K562 (cell line): ENCODE results near the gene FLT1.

Experiments
- BCL6 ChIP-seq: fragments of 250-450 bp; sonication (Bioruptor Pico); IDR thresholded peaks from 2 replicates; pipeline ENCODE4 v1.4.0; 2020
- BMI1 ChIP-seq: fragments of 150-350 bp; IDR thresholded peaks from 2 replicates; pipeline ENCODE4 v1.6.1; 2014; ENCODE audit warnings: low read length
- CCAR2 ChIP-seq: fragments of 200-400 bp; formaldehyde crosslinking; IDR thresholded peaks from 2 replicates; pipeline ENCODE4 v1.6.1; 2017; ENCODE audit warnings: mild to moderate bottlenecking, low read depth, low read length
- FOXM1 ChIP-seq, 2 experiments: fragments of 450-650 bp in 1 of 2; sonication (generic) in 1 of 2; formaldehyde crosslinking in 1 of 2; IDR thresholded peaks; 2 replicates each; pipeline versions ENCODE4 v1.6.1 to v1.9.0; 2017 to 2022; ENCODE audit warnings: low read depth in 2 of 2, mild to moderate bottlenecking in 2 of 2, missing genetic modification reagents in 1 of 2, moderate library complexity in 1 of 2
- GABPA ChIP-seq: fragments of 200-800 bp; sonication (Bioruptor generic); conservative IDR thresholded peaks from 2 replicates; pipeline ENCODE4 v1.6.1; 2016; ENCODE audit warnings: low read depth, missing genetic modification characterization, missing compliant biosample characterization
- MAFK ChIP-seq: IDR thresholded peaks from 2 replicates; pipeline ENCODE4 v1.6.1; 2011; ENCODE audit warnings: low read length, improper control_type of control experiment
- RAD51 ChIP-seq: fragments of 450-650 bp; IDR thresholded peaks from 2 replicates; pipeline ENCODE4 v1.7.1; 2016; ENCODE audit warnings: low read depth, mild to moderate bottlenecking, borderline replicate concordance
- RB1 ChIP-seq: fragments of 450-650 bp; IDR thresholded peaks from 2 replicates; pipeline ENCODE4 v1.6.1; 2017; ENCODE audit warnings: low read depth, mild to moderate bottlenecking
- RFX7 ChIP-seq: fragments of 250-450 bp; sonication (Bioruptor Pico); IDR thresholded peaks from 2 replicates; pipeline ENCODE4 v1.5.1; 2021; ENCODE audit warnings: mild to moderate bottlenecking
- SETDB1 ChIP-seq: IDR thresholded peaks from one replicate; pipeline ENCODE4 v1.6.1; 2012; ENCODE audit warnings: low read length, control low read depth, inconsistent platforms

- TF ChIP-seq FOXM1 (IDR thresholded peaks at IDR 0.05; ENCODE audit: low read depth) (no peak), FOXM1 (CRISPR knock-in tag; IDR thresholded peaks at IDR 0.05; ENCODE audit: low read depth) (no peak), CCAR2 (no peak), GABPA (tag) (no peak), BCL6 (no peak), RFX7 (CRISPR knock-in tag) (no peak), MAFK (no peak), BMI1 (no peak), RB1 (no peak), RAD51 (no peak), SETDB1 (no peak)
These were observed 47.9 kb upstream of the FLT1 start for GRCh38 chr13:28542804-28543203.
